ENCODE results near the gene DEFB128.
A peak's percentile ranks its signal among the peaks of the same experiment; 100 is the strongest.
"Not testable (repeated sequence)": the region's sequence is repeated elsewhere in the genome, so short reads cannot be mapped to it uniquely, and the experiment has no call there.

Gene DEFB128

DNA sequence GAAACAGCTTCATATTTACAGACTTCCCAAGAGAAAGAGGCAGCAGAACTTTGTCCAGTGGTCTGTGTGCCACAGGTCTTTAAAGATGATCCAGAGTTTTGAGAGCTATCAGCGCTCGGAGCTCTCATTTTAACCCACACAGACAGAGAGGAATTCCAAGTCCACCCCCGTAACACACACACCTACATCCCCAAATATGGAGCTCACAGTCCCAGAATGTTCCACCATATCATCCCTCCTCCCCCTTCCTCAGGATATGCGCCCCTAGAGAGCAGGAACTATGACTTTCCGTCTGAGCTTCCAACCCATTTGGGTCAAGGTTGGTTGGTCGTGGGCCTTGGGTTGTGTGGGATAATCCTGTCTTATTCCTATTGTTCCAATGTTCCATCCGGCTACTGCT is at the start of gene DEFB128:
TSS of gene DEFB128 (minus strand) at position 101 of the 400 bp plus-strand sequence. CDS start at position 13, 88 bp downstream.
- intact Hi-C loops (cut with DNase I): no loop called here
- peak in 12 of 42 donors; percentile 1 to 43 (median 10) for DNase-seq

DNA sequence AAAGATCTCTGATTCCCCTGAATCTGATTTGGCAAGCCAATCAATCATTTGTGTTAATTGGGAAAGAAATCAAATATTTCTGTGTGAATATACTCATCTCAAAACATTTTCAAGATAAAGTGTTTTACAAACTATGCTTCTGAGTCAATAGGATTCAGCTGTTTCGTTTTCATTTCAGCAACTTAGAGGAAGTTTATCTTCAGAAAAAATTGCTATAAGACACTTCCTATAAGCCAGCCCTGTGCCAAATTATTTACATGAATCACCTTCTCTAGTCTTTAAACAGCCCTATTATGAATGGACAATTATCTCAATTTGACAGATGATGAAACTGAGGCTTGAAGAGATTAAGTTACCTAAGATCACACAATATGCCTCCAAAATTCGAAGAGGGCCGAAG is 48.4 kb upstream of the DEFB128 start:
- intact Hi-C loops (cut with DNase I): no loop called here
- DNase-seq: no peak

DNA sequence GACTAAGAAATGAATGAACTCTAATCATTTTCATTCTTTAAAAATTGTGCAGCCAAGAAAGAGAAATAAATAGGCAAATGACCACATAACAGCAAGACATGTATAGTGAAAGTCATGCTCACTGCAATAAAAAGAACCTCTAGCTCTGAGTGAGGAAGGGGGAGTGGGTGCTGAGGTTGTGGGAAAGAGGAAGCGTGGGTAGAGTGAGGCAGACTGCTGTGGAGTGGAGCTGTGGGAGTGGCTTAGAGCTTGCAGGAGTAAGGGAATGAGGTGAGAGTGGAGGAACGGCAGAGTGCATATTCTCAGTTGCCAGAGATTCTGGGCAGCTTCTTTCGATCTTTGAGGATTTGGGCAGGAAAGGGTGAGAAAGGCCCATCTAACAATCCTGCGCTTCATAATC is 48.0 kb upstream of the DEFB128 start:
- intact Hi-C loops (cut with DNase I): no loop called here
- peak in 40 of 42 donors; percentile 10 to 85 (median 53) for DNase-seq

DNA sequence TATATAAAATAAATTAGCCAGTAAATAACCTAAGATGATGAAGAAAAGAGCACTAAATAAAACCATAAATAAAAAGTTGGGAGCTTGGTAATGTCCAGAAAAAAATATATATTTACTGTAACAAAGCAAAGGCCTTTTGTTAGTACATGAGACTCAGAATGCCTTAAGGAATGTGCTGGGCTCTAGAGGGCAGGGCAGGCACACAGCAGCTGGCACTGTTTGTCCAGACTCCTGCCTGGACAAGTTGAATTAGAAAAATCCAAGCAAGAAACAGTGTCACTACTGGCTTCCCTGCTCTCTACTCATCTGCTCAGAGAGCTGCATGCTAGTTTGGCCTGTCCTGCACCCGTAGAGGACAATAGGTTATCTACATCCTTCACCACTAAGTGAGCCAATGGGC is 46.4 kb upstream of the DEFB128 start:
- intact Hi-C loops (cut with DNase I): no loop called here
- DNase-seq: peak in 7 of 42 donors; percentile 4 to 27 (median 10)

DNA sequence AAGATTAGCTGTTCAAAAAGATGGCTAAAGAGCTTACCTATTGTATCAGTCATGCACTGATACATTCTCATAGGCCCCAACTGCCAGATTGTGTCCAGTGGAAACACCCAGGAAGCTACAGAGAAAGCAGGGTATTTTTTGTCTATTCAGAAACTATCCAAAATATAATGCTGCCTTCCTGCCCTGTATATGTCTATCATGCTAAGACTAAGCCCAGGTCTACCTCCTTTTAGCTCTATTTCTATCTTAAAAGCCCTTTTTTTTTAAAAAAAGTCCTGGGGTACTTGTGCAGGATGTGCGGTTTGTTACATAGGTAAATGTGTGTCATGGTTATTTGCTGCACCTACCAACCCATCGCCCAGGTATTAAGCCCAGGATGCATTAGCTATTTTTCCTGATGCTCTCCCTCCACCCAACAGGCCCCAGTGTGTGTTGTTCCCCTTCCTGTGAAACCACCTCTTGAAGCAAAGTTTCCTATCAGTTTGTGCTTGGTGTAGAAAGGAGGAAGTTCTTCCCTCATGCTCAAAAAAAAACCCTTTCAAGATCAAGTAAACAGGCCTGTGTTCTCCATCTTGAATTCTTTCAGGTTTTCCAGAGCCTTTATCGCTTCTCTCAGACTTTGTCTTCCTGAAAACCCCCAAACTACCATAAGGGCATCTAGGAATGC is 38.1 kb upstream of the DEFB128 start:
- intact Hi-C loops (cut with DNase I): no loop called here
- peak in 1 of 42 donors; percentile 3 for DNase-seq

DNA sequence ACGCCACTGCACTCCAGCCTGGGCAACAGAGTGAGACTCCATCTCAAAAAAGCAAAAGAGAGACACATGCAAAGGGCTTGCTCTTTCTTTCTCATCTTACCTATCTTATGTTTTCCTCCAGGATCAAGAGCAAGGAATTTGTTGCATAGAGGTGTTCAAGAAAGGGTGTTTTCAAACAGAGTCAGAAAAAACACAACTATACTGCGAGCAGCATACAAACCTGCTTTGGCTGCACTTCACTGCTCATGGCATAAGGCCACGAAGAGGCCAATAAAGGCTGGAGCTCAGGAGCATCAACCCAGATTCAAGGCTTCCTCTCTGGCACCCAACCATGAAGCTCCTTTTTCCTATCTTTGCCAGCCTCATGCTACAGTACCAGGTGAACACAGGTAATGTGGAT is 37.4 kb upstream of the DEFB128 start, which contains the start of gene DEFB129:
TSS of gene DEFB129 (plus strand) at position 301 of the 400 bp plus-strand sequence. CDS start at position 332, 31 bp downstream.
- intact Hi-C loops (cut with DNase I): no loop called here
- DNase-seq: no peak

DNA sequence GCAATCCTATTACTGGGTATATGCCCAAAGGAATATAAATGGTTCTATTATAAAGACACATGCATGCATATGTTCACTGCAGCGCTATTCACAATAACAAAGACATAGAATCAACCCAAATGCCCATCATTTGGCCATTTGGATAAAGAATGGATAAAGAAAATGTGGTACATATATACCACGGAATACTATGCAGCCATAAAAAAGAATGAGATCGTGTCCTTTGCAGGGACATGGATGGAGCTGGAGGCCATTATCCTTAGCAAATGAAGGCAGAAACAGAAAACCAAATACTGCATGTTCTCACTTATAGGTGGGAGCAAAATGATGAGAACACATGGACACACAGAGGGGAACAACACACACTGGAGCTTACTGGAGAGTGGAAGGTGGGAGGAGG is 36.4 kb upstream of the DEFB128 start:
- intact Hi-C loops (cut with DNase I); DNase-seq: not testable (repeated sequence)

DNA sequence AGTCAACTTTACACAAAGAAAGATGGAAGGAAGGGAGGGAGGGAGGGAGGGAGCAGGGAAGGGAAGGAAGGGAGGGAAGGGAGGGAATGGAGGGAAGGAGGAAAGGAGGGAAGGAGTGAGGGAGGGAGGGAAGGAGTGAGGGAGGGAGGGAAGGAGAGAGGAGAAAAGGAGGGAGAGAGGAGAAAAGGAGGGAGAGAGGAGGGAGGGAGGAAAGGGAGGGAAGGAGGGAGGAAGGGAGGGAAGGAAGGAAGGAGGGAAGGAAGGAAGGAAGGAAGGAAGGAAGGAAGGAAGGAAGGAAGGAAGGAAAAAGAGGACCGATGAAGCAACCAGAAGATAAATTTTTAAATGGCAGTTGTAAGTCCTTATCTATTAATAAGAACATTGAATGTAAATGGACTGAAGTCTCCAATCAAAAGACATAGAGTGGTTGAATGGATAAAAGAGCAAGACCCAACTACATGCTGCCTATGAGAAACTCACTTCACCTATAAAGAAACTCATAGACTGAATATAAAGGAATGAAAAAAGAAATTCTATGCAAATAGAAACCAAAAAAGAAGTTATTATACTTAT is 31.8 kb upstream of the DEFB128 start:
- no peak for DNase-seq
- intact Hi-C loops (cut with DNase I): no loop called here

DNA sequence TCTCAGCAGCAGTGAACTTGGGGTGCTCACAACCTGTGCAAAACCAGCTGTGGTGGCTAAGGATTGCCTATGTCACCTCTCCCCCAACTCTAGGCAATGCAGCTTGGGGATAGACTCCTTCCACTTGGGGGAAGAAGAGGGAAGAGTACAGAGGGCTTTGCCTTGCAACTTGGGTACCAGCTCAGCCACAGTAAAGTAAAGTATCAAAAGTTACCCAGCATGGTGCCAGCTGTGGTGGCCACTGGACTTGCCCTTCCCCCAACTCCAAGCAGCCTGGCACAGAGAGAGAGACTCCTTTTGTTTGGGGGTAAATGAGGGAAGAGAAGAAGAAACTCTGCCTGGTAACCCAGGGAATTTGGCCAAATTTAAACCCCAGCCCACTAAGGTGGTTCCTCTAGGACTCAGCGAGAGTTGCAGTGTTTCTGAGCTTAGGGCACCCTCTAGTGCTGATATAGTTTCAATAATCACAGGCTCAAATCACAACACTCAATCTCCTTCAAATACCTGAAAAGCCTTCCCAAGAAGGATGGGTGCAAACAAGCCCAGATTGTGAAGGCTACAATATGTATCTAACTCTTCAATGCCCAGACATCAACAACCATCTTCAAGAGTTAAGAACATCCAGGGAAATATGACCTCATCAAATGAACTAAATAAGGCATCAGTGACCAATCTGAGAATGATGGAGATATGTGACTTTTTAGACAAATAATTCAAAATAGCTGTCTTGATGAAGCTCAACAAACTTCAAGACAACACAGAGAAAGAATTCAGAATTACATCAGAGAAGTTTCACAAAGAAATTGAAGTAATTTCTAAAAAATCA is 30.0 kb upstream of the DEFB128 start:
- intact Hi-C loops (cut with DNase I): no loop called here
- DNase-seq: peak in 11 of 42 donors; percentile 4 to 51 (median 9)

DNA sequence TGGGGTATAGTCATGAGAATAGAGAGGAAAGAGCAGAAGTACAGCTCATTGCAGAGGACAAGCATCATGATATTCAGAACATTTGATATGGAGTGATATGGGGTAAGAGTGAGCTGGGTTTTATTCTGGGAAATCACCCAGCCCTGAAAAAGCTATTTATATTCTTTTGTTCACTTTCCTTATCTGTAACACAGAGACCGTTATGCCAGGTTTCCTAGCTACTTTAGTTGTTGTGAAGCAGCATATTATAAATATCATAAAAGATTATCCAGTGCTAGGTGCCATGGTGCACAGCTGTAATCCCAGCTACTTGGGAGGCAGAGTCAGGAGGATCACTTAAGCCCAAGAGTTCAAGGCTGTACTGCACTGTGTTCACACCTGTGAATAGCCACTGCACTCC is 27.8 kb upstream of the DEFB128 start:
- intact Hi-C loops (cut with DNase I): no loop called here
- DNase-seq: no peak

DNA sequence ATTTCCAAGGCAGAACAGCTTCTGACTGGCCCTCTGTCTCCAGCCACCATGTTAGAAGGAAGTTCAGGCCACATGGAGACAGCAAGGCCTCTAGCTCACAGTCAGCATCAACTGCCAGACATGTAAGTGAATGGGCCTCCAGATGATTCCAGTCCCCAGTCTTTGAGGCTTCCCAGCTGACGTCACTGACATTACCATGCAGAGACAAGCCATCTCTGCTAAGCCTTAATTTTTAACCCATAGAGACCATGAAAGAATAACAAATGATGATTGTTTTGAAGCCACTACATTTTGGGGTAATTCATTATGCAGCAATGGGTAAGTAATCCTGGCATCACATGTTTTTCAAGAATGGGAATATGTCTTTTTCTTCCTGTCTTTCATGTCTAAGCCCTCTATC is 26.3 kb upstream of the DEFB128 start:
- DNase-seq: no peak
- intact Hi-C loops (cut with DNase I): no loop called here

DNA sequence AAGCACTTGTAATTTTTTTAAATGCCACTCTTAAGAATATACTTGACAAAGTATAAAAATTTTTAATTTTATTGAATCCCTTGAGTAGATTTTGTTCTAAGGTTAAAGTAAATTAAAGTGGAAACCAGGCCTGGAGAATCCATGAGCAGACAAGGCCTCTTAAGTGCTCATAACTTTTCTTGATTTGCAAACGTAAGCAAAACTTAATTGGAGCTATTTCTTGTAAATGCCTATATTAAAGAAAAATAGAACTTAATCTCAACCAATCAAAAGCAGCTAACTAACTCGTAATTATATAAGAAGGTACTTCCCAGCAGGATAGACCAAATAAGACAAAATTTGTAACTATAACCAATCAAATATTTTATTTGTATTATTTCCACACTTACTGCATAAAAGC is 24.9 kb upstream of the DEFB128 start:
- intact Hi-C loops (cut with DNase I): no loop called here

DNA sequence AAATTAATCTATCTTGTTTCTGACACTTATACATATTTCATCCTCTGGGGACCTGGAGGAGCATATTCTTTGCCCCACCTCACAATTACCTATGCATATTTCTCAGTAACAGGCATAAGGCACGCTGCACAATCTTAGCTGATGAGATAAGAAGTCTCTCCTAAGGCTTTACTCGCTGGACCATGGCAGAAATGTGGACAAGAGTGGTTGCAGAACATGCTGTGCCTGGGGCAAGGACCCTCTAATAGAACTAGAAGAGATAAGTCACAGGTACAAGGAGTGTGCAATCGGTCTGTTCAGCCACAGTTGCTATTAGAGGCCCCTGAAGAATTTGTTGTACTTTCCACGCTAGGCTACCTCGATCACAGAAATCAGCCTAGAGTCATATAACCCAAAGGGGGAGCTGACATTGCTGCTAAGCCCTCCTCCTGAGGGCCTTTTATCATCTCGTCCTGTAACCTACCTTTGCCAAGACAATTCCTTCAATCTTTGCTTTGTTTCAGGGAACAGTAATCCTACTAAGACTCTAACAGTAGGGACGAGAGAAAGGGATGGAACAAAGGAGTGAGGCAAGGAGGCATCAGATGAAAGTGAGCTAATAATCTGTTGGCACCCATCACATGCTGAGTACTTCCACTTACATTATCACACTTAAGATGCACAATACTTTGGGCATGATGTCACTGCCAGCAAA is 21.4 kb upstream of the DEFB128 start:
- DNase-seq: no peak
- intact Hi-C loops (cut with DNase I): no loop called here

More for the DNA sequence above, 24.9 kb upstream of the DEFB128 start:
- DNase-seq: no peak

DNA sequence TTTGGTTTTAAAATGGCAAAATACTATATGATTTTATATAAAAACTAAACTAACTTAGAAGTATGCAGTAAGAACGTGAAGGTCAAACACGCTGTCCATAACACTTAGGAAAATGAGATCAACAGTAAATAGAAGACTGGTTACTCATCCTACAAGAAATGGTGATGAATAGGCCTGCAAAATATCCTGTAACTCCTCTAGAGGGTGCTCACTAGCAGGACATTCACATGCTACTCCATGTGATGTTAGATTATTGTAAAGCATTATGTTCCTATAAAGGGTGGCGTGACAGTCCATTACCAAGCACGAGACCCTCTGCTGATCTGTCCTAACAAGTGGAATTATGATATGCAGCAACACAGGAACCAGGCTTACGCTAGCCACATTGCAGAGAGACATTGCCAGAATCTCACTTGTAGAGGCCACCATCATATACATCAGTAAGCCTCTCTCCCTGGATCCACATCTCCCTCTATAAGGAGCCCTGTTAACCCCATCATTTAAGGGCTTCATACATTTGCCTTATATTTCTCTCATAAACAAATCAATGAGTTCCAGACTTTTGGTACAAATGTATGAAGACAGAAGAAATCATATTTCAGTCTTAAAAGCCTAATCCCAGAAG is 19.5 kb upstream of the DEFB128 start:
- DNase-seq: peak in 6 of 42 donors; percentile 4 to 49 (median 15)
- intact Hi-C loops (cut with DNase I): no loop called here

DNA sequence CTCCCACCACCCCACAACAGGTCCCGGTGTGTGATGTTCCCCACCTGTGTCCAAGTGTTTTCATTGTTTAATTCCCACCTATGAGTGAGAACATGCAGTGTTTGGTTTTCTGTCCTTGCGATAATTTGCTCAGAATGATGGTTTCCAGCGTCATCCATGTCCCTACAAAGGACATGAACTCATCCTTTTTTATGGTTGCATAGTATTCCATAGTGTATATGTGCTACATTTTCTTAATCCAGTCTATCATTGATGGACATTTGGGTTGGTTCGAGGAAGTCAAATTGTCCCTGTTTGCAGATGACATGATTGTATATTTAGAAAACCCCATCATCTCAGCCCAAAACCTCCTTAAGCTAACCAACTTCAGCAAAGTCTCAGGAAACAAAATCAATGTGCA is 14.1 kb upstream of the DEFB128 start:
- DNase-seq; intact Hi-C loops (cut with DNase I): not testable (repeated sequence)

DNA sequence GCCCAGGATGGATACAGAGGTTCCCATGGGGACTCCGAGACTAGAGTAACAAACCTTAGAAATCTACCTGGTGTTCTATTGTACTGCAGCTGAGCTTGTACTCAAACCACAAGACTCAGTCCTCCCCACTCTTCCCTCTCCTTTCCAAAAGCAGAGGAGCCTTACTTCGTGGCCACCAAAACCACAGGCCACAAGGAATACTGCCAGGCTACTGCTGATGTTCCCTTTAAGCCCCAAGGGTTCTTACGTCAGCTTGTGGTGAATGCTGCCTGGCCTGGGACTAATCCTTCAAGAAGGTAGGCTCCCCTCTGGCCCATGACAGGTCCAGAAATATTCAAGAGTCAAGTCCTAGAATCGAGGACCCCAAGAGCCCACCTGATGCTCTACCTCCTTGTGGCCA is 10.5 kb upstream of the DEFB128 start:
- intact Hi-C loops (cut with DNase I): no loop called here
- no peak for DNase-seq

DNA sequence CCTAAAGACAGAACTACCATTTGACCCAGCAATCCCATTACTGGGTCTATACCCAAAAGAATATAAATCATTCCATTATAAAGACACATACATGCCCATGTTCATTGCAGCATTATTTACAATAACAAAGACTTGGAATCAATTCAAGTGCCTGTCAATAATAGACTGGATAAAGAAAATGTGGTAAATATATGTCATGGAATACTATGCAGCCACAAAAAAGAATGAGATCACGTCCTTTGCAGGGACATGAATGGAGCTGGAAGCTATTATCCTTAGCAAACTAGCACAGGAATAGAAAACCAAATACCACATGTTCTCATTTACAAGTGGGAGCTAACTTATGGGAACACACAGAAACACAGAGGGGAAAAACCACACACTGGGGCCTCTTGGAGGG is 8.7 kb upstream of the DEFB128 start:
- intact Hi-C loops (cut with DNase I): no loop called here
- no peak for DNase-seq

DNA sequence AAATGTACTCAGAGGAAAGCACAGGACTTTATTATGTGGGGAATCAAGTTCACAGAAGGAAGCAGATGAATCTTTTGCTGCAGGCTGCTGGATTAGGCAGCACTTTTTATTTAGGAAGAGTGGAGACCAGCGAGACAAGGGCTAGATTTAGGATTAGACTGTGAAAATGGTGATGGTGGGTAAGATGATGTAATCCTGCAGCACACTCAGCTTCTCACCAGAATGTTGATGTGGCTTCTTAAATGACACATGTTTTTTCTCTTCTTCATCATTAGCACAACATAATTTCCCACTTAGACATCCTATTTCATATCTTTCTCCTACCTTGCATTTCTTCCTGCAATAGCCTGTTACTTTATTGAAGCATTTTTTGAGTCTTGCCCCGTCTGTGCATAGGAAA is 1.8 kb downstream of the DEFB128 start:
- no peak for DNase-seq
- intact Hi-C loops (cut with DNase I): no loop called here

DNA sequence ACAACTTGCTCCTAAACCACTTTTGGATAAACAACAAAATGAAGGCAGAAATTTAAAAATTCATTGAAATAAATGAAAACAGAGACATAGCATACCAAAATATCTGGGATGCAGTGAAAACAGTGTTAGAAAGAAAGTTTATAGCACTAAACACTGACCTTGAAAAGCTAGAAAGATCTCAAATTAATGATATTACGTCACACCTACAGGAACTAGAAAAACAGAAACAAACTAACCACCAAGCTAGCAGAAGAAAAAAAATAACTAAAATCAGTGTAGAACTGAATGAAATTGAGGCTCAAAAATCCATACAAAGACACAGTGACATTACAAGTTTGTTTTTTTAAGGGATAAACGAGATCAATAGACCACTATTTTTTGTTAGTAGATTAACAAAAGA is 5.2 kb downstream of the DEFB128 start:
- intact Hi-C loops (cut with DNase I): no loop called here
- no peak for DNase-seq
